HG02798 (cell line): ENCODE data around the gene TKT.
A peak's percentile ranks its signal among the peaks of the same experiment; 100 is the strongest.

Experiments
- ATAC-seq: cut with Tn5 transposase; IDR thresholded peaks from one replicate; pipeline ENCODE4 v1.9.1; 2021; ENCODE audit warnings: mild to moderate bottlenecking; ENCODE audit not compliant: unreplicated experiment, poor library complexity

Gene TKT

GRCh38 chr3:53200501-53201498 lies 55.0 kb downstream of the TKT start:
- no peak for ATAC-seq

GRCh38 chr3:53199834-53200233 lies 56.0 kb downstream of the TKT start:
- no peak for ATAC-seq

- ATAC-seq = no peak
These were observed 56.8 kb downstream of the TKT start for GRCh38 chr3:53198996-53199395.

GRCh38 chr3:53198256-53198977 lies 57.4 kb downstream of the TKT start:
- no peak for ATAC-seq

- ATAC-seq = peak; percentile 40
These were observed 59.0 kb downstream of the TKT start for GRCh38 chr3:53196575-53197407.

- peak; percentile 53 for ATAC-seq
These were observed 59.9 kb downstream of the TKT start for GRCh38 chr3:53195602-53196574.

- ATAC-seq = no peak
These were observed 60.8 kb downstream of the TKT start for GRCh38 chr3:53195066-53195450.

GRCh38 chr3:53194210-53195065 lies 61.4 kb downstream of the TKT start:
- no peak for ATAC-seq

GRCh38 chr3:53193466-53194209 lies 62.2 kb downstream of the TKT start:
- ATAC-seq = no peak

GRCh38 chr3:53192608-53193007 lies 63.2 kb downstream of the TKT start:
- peak; percentile 48 for ATAC-seq

GRCh38 chr3:53191836-53192480 lies 63.9 kb downstream of the TKT start:
- no peak for ATAC-seq

GRCh38 chr3:53190659-53191058 lies 65.2 kb downstream of the TKT start:
- ATAC-seq = peak; percentile 56

GRCh38 chr3:53189276-53189675 lies 66.5 kb downstream of the TKT start:
- no peak for ATAC-seq

GRCh38 chr3:53188720-53189119 lies 67.1 kb downstream of the TKT start:
- ATAC-seq = no peak

- ATAC-seq = no peak
These were observed 67.6 kb downstream of the TKT start for GRCh38 chr3:53188136-53188685.

GRCh38 chr3:53187430-53187829 lies 68.4 kb downstream of the TKT start:
- ATAC-seq = no peak

GRCh38 chr3:53186726-53187125 lies 69.1 kb downstream of the TKT start:
- no peak for ATAC-seq
